HUES48 (cell line): ENCODE results near the gene RETN.
A peak's percentile ranks its signal among the peaks of the same experiment; 100 is the strongest.

Experiments
- H3K27ac ChIP-seq: one replicate; pipeline ENCODE4 v1.7.0; 2013; ENCODE audit warnings: low read depth, low read length, inconsistent platforms
- H3K27me3 ChIP-seq: 2 replicates; pipeline ENCODE4 v1.6.1; 2013; ENCODE audit warnings: mild to moderate bottlenecking, low read length; ENCODE audit not compliant: control insufficient read depth, insufficient read depth
- H3K36me3 ChIP-seq: 2 replicates; pipeline ENCODE4 v1.6.1; 2013; ENCODE audit warnings: low read length; ENCODE audit not compliant: control insufficient read depth, insufficient read depth
- H3K4me1 ChIP-seq: 2 replicates; pipeline ENCODE4 v1.6.1; 2013; ENCODE audit warnings: mild to moderate bottlenecking, low read length; ENCODE audit not compliant: control insufficient read depth, insufficient read depth
- H3K4me3 ChIP-seq: 2 replicates; pipeline ENCODE4 v1.5.1; 2013; ENCODE audit warnings: mild to moderate bottlenecking, low read depth, low read length
- H3K9ac ChIP-seq: 2 replicates; pipeline ENCODE4 v1.6.1; 2013; ENCODE audit warnings: mild to moderate bottlenecking, low read depth, low read length, moderate library complexity
- H3K9me3 ChIP-seq: 2 replicates; pipeline ENCODE4 v1.6.1; 2013; ENCODE audit warnings: low read length; ENCODE audit not compliant: control insufficient read depth, insufficient read depth

Gene RETN

GRCh38 chr19:7663706-7664105 lies 5.1 kb upstream of the RETN start:
- no peak overlapping the region for H3K4me3 ChIP-seq
- H3K27me3 ChIP-seq = peaks cover 3% of the 10 kb centered on the region; the same call in 1 of the 2 replicates
- H3K9ac ChIP-seq = no peak overlapping the region

GRCh38 chr19:7665076-7665475 lies 3.8 kb upstream of the RETN start:
- H3K9me3 ChIP-seq = no peaks in the 10 kb centered on the region
- no peaks in the 10 kb centered on the region for H3K36me3 ChIP-seq
- peaks cover 14% of the 10 kb centered on the region for H3K27me3 ChIP-seq
- no peak overlapping the region for H3K9ac ChIP-seq
- no peaks in the 10 kb centered on the region for H3K4me1 ChIP-seq
- H3K4me3 ChIP-seq = no peak overlapping the region
- H3K27ac ChIP-seq = no peak overlapping the region

More at GRCh38 chr19:7663706-7664105, 5.1 kb upstream of the RETN start:
- Histone ChIP-seq H3K36me3 (no peaks in the 10 kb centered on the region), H3K9me3 (no peaks in the 10 kb centered on the region), H3K27ac (no peak overlapping the region), H3K4me1 (no peaks in the 10 kb centered on the region)

- Histone ChIP-seq H3K9ac (no peak overlapping the region), H3K4me1 (peaks cover 4% of the 10 kb centered on the region; the same call in 1 of the 2 replicates), H3K4me3 (peak overlapping the region; percentile 50), H3K9me3 (no peaks in the 10 kb centered on the region), H3K27me3 (peaks cover 35% of the 10 kb centered on the region), H3K27ac (no peak overlapping the region), H3K36me3 (no peaks in the 10 kb centered on the region)
These were observed 792 bp downstream of the RETN start for GRCh38 chr19:7669641-7670040.

GRCh38 chr19:7670150-7670783 lies 1.4 kb downstream of the RETN start:
- peak overlapping the region; percentile 31; the same call in 1 of the 2 replicates for H3K9ac ChIP-seq
- H3K4me1 ChIP-seq = peaks cover 4% of the 10 kb centered on the region; the same call in 1 of the 2 replicates
- H3K36me3 ChIP-seq = no peaks in the 10 kb centered on the region
- peaks cover 35% of the 10 kb centered on the region for H3K27me3 ChIP-seq
- H3K27ac ChIP-seq = no peak overlapping the region
- peak overlapping the region; percentile 62 for H3K4me3 ChIP-seq
- H3K9me3 ChIP-seq = no peaks in the 10 kb centered on the region

GRCh38 chr19:7670790-7671189 lies 1.9 kb downstream of the RETN start:
- H3K4me1 ChIP-seq = peaks cover 4% of the 10 kb centered on the region; the same call in 1 of the 2 replicates
- H3K27me3 ChIP-seq = peaks cover 35% of the 10 kb centered on the region
- H3K4me3 ChIP-seq = peak overlapping the region; percentile 62
- no peaks in the 10 kb centered on the region for H3K36me3 ChIP-seq
- H3K9ac ChIP-seq = peak overlapping the region; percentile 31; the same call in 1 of the 2 replicates
- H3K9me3 ChIP-seq = no peaks in the 10 kb centered on the region
- H3K27ac ChIP-seq = no peak overlapping the region

GRCh38 chr19:7672522-7672921 lies 3.7 kb downstream of the RETN start:
- Histone ChIP-seq H3K4me3 (no peak overlapping the region), H3K36me3 (no peaks in the 10 kb centered on the region), H3K27me3 (peaks cover 44% of the 10 kb centered on the region), H3K4me1 (peaks cover 4% of the 10 kb centered on the region; the same call in 1 of the 2 replicates), H3K9me3 (no peaks in the 10 kb centered on the region), H3K9ac (no peak overlapping the region), H3K27ac (no peak overlapping the region)

- H3K36me3 ChIP-seq = no peaks in the 10 kb centered on the region
- no peak overlapping the region for H3K9ac ChIP-seq
- peaks cover 39% of the 10 kb centered on the region for H3K27me3 ChIP-seq
- H3K4me3 ChIP-seq = peak overlapping the region; percentile 31; the same call in 1 of the 2 replicates
- no peak overlapping the region for H3K27ac ChIP-seq
- no peaks in the 10 kb centered on the region for H3K9me3 ChIP-seq
- peaks cover 4% of the 10 kb centered on the region; the same call in 1 of the 2 replicates for H3K4me1 ChIP-seq
These were observed 5.5 kb downstream of the RETN start for GRCh38 chr19:7674010-7675005.

- Histone ChIP-seq H3K27ac (no peak overlapping the region), H3K4me3 (no peak overlapping the region), H3K36me3 (no peaks in the 10 kb centered on the region), H3K9ac (no peak overlapping the region), H3K4me1 (no peaks in the 10 kb centered on the region), H3K9me3 (no peaks in the 10 kb centered on the region), H3K27me3 (peaks cover 25% of the 10 kb centered on the region)
These were observed 7.5 kb downstream of the RETN start for GRCh38 chr19:7676376-7676775.

- no peaks in the 10 kb centered on the region; the same call in 1 of the 2 replicates for H3K4me1 ChIP-seq
- no peaks in the 10 kb centered on the region for H3K9me3 ChIP-seq
- no peaks in the 10 kb centered on the region for H3K36me3 ChIP-seq
- no peak within 1 kb of the TSS for H3K9ac ChIP-seq
- peaks cover 23% of the 10 kb centered on the region for H3K27me3 ChIP-seq
- no peak within 1 kb of the TSS for H3K4me3 ChIP-seq
- H3K27ac ChIP-seq = no peak within 1 kb of the TSS
These were observed 8.0 kb downstream of the RETN start, which contains the start of gene MCEMP1 for GRCh38 chr19:7676854-7677253. MCEMP1 (plus strand) TSS chr19:7677090; CDS start chr19:7677121, 31 bp downstream.

GRCh38 chr19:7677669-7678311 lies 8.9 kb downstream of the RETN start:
- Histone ChIP-seq H3K4me3 (no peak overlapping the region), H3K27ac (no peak overlapping the region), H3K27me3 (peaks cover 15% of the 10 kb centered on the region), H3K9me3 (no peaks in the 10 kb centered on the region), H3K9ac (no peak overlapping the region), H3K4me1 (no peaks in the 10 kb centered on the region; the same call in 1 of the 2 replicates), H3K36me3 (peaks cover 6% of the 10 kb centered on the region)
